Measurements from ENCODE around the gene RFLNA. TPM values are rescaled to one million over a fixed set of nuclear protein-coding genes. Genes with fewer than 3 reads are reported as not detected.
A peak's percentile ranks its signal among the peaks of the same experiment; 100 is the strongest.

Gene RFLNA
- total and polyA plus RNA-seq, 4 donors, result 12.7 to 35.5 (median 18.4) TPM

DNA sequence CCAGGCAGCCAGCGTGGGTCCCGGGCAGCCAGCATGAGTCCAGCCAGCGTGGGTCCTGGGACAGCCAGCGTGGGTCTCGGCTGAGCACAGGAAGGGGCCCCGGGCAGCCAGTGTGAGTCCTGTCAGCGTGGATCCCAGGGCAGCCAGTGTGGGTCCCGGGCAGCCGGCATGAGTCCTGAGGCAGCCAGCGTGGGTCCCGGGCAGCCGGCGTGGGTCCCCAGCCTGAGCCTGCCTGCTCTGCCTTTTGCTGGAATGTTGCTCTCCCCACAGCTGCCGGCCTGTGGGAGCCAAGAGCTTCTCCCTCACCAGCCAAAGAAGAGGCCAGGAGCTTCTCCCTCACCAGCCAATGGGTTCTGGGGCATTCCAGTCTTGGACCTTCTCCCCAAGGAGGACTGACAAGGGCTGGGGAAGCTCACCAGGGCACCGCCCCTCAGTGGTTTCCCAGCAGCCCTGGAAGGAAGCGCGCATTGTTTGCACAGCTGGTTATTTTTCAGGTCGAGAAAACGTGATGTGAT lies 15.0 kb upstream of the RFLNA start:
- Histone ChIP-seq H3K27ac (ENCODE audit: low read depth, low read length) (peak overlapping the region; percentile 68), H3K27me3 (ENCODE audit: control insufficient read depth, insufficient read depth, low read length) (no peaks in the 10 kb centered on the region), H3K4me1 (ENCODE audit: control insufficient read depth, insufficient read depth, low read length) (peaks cover 36% of the 10 kb centered on the region), H3K36me3 (ENCODE audit: control insufficient read depth, insufficient read depth, low read length) (no peaks in the 10 kb centered on the region), H3K9me3 (ENCODE audit: control insufficient read depth, insufficient read depth, low read length) (peaks cover 2% of the 10 kb centered on the region), H3K4me3 (ENCODE audit: low read depth, low read length) (no peak overlapping the region)
- WGBS (ENCODE audit: insufficient coverage), result 48% methylated on average over 17 of the region's 19 CpGs
- DNase-seq (ENCODE audit: low read depth in 4 of 6, low spot score in 6 of 6), result peak in 2 of 6 donors; percentile 35 to 46

DNA sequence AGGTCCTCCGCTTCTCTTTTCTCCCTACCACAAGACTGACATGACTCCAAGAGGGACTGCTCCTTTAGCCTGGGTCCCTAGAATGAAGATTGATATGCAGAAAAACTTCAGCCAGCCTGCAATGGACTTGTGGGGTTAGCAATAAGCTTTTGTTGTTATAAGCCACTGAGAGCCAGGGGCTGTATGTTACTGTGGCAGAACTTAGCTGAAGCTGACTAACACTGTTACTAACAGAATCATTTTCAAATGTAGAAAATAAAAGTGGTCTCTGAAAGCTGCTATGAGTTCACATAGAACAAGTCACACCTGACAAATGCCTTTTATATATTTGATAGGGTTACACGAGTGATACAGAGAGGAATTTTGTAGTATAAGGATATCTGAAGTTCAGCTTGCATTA lies 13.6 kb upstream of the RFLNA start:
- Histone ChIP-seq H3K27me3 (ENCODE audit: control insufficient read depth, insufficient read depth, low read length) (no peaks in the 10 kb centered on the region), H3K36me3 (ENCODE audit: control insufficient read depth, insufficient read depth, low read length) (no peaks in the 10 kb centered on the region), H3K4me1 (ENCODE audit: control insufficient read depth, insufficient read depth, low read length) (peaks cover 37% of the 10 kb centered on the region), H3K27ac (ENCODE audit: low read depth, low read length) (no peak overlapping the region), H3K4me3 (ENCODE audit: low read depth, low read length) (no peak overlapping the region), H3K9me3 (ENCODE audit: control insufficient read depth, insufficient read depth, low read length) (peaks cover 2% of the 10 kb centered on the region)
- no CpG with 5 or more reads among the region's 2 CpGs for whole genome bisulfite sequencing (ENCODE audit: insufficient coverage)
- no peak for DNase-seq (ENCODE audit: low read depth in 4 of 6, low spot score in 6 of 6)

GRCh38 chr12:124282287-124282686 lies 12.6 kb upstream of the RFLNA start:
- no CpG with 5 or more reads among the region's 5 CpGs for whole genome bisulfite sequencing (ENCODE audit: insufficient coverage)

DNA sequence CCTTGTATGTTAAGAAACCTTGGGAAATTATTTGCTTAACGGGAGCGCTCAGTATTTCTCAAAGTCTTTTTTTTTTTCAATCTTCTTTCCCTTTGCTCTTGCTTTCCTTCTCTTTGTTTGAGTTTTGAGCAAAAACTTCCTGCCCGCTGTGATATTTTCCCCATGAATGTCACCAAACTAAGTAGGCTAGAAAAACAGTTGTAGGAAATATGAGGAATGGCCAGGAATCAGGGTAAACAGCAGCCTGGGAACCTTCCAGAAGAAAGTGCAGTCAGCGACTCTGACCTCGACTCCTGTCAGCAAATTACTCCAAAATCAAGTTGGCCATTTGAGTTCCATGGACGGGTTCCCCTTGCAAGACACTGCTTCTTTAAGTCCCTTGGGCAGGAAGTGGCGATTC lies 11.6 kb upstream of the RFLNA start:
- DNase-seq (ENCODE audit: low read depth in 4 of 6, low spot score in 6 of 6), result peak in 1 of 6 donors; percentile 47
- peaks cover 27% of the 10 kb centered on the region for H3K4me1 ChIP-seq (ENCODE audit: control insufficient read depth, insufficient read depth, low read length)
- H3K4me3 ChIP-seq (ENCODE audit: low read depth, low read length), result no peak overlapping the region
- H3K36me3 ChIP-seq (ENCODE audit: control insufficient read depth, insufficient read depth, low read length), result no peaks in the 10 kb centered on the region
- H3K9me3 ChIP-seq (ENCODE audit: control insufficient read depth, insufficient read depth, low read length), result peaks cover 2% of the 10 kb centered on the region
- 74% methylated on average over 4 of the region's 7 CpGs for WGBS (ENCODE audit: insufficient coverage)
- peak overlapping the region; percentile 41 for H3K27ac ChIP-seq (ENCODE audit: low read depth, low read length)
- H3K27me3 ChIP-seq (ENCODE audit: control insufficient read depth, insufficient read depth, low read length), result no peaks in the 10 kb centered on the region

More at GRCh38 chr12:124282287-124282686, 12.6 kb upstream of the RFLNA start:
- no peak for DNase-seq (ENCODE audit: low read depth in 4 of 6, low spot score in 6 of 6)
- H3K9me3 ChIP-seq (ENCODE audit: control insufficient read depth, insufficient read depth, low read length), result peaks cover 2% of the 10 kb centered on the region
- H3K36me3 ChIP-seq (ENCODE audit: control insufficient read depth, insufficient read depth, low read length), result no peaks in the 10 kb centered on the region
- no peaks in the 10 kb centered on the region for H3K27me3 ChIP-seq (ENCODE audit: control insufficient read depth, insufficient read depth, low read length)
- H3K4me3 ChIP-seq (ENCODE audit: low read depth, low read length), result no peak overlapping the region
- H3K27ac ChIP-seq (ENCODE audit: low read depth, low read length), result no peak overlapping the region
- peaks cover 37% of the 10 kb centered on the region for H3K4me1 ChIP-seq (ENCODE audit: control insufficient read depth, insufficient read depth, low read length)

GRCh38 chr12:124284368-124284767 lies 10.5 kb upstream of the RFLNA start:
- Histone ChIP-seq H3K9me3 (ENCODE audit: control insufficient read depth, insufficient read depth, low read length) (peaks cover 2% of the 10 kb centered on the region), H3K27me3 (ENCODE audit: control insufficient read depth, insufficient read depth, low read length) (no peaks in the 10 kb centered on the region), H3K4me3 (ENCODE audit: low read depth, low read length) (no peak overlapping the region), H3K4me1 (ENCODE audit: control insufficient read depth, insufficient read depth, low read length) (peaks cover 24% of the 10 kb centered on the region), H3K27ac (ENCODE audit: low read depth, low read length) (no peak overlapping the region), H3K36me3 (ENCODE audit: control insufficient read depth, insufficient read depth, low read length) (no peaks in the 10 kb centered on the region)
- DNase-seq (ENCODE audit: low read depth in 4 of 6, low spot score in 6 of 6), result no peak
- 80% methylated on average over 1 of the region's 5 CpGs for WGBS (ENCODE audit: insufficient coverage)

GRCh38 chr12:124286414-124286813 lies 8.5 kb upstream of the RFLNA start:
- 28% methylated on average over 7 of the region's 8 CpGs for WGBS (ENCODE audit: insufficient coverage)
- H3K27me3 ChIP-seq (ENCODE audit: control insufficient read depth, insufficient read depth, low read length), result no peaks in the 10 kb centered on the region
- DNase-seq (ENCODE audit: low read depth in 4 of 6, low spot score in 6 of 6), result peak in 3 of 6 donors; percentile 39 to 76 (median 66)
- peak overlapping the region; percentile 35 for H3K27ac ChIP-seq (ENCODE audit: low read depth, low read length)
- no peaks in the 10 kb centered on the region for H3K36me3 ChIP-seq (ENCODE audit: control insufficient read depth, insufficient read depth, low read length)
- H3K4me1 ChIP-seq (ENCODE audit: control insufficient read depth, insufficient read depth, low read length), result peaks cover 26% of the 10 kb centered on the region
- peaks cover 2% of the 10 kb centered on the region for H3K9me3 ChIP-seq (ENCODE audit: control insufficient read depth, insufficient read depth, low read length)
- no peak overlapping the region for H3K4me3 ChIP-seq (ENCODE audit: low read depth, low read length)

GRCh38 chr12:124286971-124287370 lies 7.9 kb upstream of the RFLNA start:
- WGBS (ENCODE audit: insufficient coverage), result 68% methylated on average over 3 of the region's 7 CpGs

GRCh38 chr12:124289634-124290600 lies 5.0 kb upstream of the RFLNA start:
- 67% methylated on average over 21 of the region's 21 CpGs for WGBS (ENCODE audit: insufficient coverage)
- H3K36me3 ChIP-seq (ENCODE audit: control insufficient read depth, insufficient read depth, low read length), result no peaks in the 10 kb centered on the region
- DNase-seq (ENCODE audit: low read depth in 4 of 6, low spot score in 6 of 6), result no peak
- no peak overlapping the region for H3K4me3 ChIP-seq (ENCODE audit: low read depth, low read length)
- peaks cover 39% of the 10 kb centered on the region for H3K4me1 ChIP-seq (ENCODE audit: control insufficient read depth, insufficient read depth, low read length)
- no peaks in the 10 kb centered on the region for H3K9me3 ChIP-seq (ENCODE audit: control insufficient read depth, insufficient read depth, low read length)
- peak overlapping the region; percentile 59 for H3K27ac ChIP-seq (ENCODE audit: low read depth, low read length)
- H3K27me3 ChIP-seq (ENCODE audit: control insufficient read depth, insufficient read depth, low read length), result no peaks in the 10 kb centered on the region

More at GRCh38 chr12:124286971-124287370, 7.9 kb upstream of the RFLNA start:
- Histone ChIP-seq H3K27ac (ENCODE audit: low read depth, low read length) (no peak overlapping the region), H3K36me3 (ENCODE audit: control insufficient read depth, insufficient read depth, low read length) (no peaks in the 10 kb centered on the region), H3K9me3 (ENCODE audit: control insufficient read depth, insufficient read depth, low read length) (peaks cover 2% of the 10 kb centered on the region), H3K4me3 (ENCODE audit: low read depth, low read length) (no peak overlapping the region), H3K27me3 (ENCODE audit: control insufficient read depth, insufficient read depth, low read length) (no peaks in the 10 kb centered on the region), H3K4me1 (ENCODE audit: control insufficient read depth, insufficient read depth, low read length) (peaks cover 26% of the 10 kb centered on the region)
- DNase-seq (ENCODE audit: low read depth in 4 of 6, low spot score in 6 of 6), result peak in 1 of 6 donors; percentile 56

- WGBS (ENCODE audit: insufficient coverage), result 62% methylated on average over 5 of the region's 6 CpGs
- Histone ChIP-seq H3K4me3 (ENCODE audit: low read depth, low read length) (no peak overlapping the region), H3K36me3 (ENCODE audit: control insufficient read depth, insufficient read depth, low read length) (no peaks in the 10 kb centered on the region), H3K27ac (ENCODE audit: low read depth, low read length) (peak overlapping the region; percentile 11), H3K9me3 (ENCODE audit: control insufficient read depth, insufficient read depth, low read length) (no peaks in the 10 kb centered on the region), H3K4me1 (ENCODE audit: control insufficient read depth, insufficient read depth, low read length) (peaks cover 51% of the 10 kb centered on the region), H3K27me3 (ENCODE audit: control insufficient read depth, insufficient read depth, low read length) (peaks cover 14% of the 10 kb centered on the region)
- DNase-seq (ENCODE audit: low read depth in 4 of 6, low spot score in 6 of 6), result no peak
These were observed 2.5 kb upstream of the RFLNA start for GRCh38 chr12:124292385-124292784.
